ENCODE results near the gene ADGRB3.
"Not testable (repeated sequence)": the region's sequence is repeated elsewhere in the genome, so short reads cannot be mapped to it uniquely, and the experiment has no call there.

DNA sequence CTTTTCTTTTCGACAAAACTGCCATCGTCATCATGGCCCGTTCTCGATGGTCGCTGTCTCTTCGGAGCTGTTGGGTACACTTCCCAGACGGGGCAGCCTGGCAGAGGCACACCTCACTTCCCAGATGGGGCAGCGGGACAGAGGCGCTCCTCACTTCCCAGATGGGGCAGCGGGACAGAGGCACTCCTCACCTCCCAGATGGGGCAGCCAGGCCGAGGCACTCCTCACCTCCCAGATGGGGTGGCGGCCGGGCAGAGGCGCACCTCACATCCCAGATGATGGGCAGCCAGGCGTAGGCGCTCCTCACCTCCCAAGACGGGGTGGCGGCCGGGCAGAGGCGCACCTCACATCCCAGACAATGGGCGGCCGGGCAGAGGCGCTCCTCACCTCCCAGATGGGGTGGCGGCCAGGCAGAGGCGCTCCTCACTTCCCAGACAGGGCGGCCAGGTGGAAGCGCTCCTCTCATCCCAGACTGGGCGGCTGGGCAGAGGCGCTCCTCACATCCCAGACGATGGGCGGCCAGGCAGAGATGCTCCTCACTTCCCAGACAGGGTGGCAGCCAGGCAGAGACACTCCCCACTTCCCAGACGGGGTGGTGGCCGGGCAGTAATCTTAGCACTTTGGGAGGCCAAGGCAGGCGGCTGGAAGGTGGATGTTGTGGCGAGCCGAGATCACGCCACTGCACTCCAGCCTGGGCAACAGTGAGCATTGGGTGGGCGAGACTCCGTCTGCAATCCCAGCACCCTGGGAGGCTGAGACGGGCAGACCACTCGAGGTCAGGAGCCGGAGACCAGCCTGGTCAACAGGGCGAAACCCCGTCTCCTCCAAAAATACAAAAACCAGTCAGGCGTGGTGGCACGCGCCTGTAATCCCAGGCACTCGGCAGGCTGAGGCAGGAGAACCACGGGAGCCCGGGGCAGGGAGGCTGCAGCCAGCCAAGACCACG lies 486.7 kb downstream of the ADGRB3 start:
- not testable (repeated sequence) for TF ChIP-seq EZH2 (IDR thresholded peaks at IDR 0.05; ENCODE audit: borderline replicate concordance, low read depth, low read length, severe bottlenecking); POLR2A (IDR thresholded peaks at IDR 0.05; ENCODE audit: low read depth, low read length); POLR2AphosphoS5 (IDR thresholded peaks at IDR 0.05; ENCODE audit: insufficient read depth, low read depth, low read length); FOS (IDR thresholded peaks at IDR 0.05; ENCODE audit: borderline replicate concordance, insufficient read depth, low read length); MYC (IDR thresholded peaks at IDR 0.05; ENCODE audit: low read depth, low read length); GATA2 (IDR thresholded peaks at IDR 0.05; ENCODE audit: insufficient read depth, insufficient read length, low read depth, low read length); JUN (IDR thresholded peaks at IDR 0.05; ENCODE audit: borderline replicate concordance, insufficient read depth, insufficient read length, low read depth)
- TF ChIP-seq, protein P1, sequence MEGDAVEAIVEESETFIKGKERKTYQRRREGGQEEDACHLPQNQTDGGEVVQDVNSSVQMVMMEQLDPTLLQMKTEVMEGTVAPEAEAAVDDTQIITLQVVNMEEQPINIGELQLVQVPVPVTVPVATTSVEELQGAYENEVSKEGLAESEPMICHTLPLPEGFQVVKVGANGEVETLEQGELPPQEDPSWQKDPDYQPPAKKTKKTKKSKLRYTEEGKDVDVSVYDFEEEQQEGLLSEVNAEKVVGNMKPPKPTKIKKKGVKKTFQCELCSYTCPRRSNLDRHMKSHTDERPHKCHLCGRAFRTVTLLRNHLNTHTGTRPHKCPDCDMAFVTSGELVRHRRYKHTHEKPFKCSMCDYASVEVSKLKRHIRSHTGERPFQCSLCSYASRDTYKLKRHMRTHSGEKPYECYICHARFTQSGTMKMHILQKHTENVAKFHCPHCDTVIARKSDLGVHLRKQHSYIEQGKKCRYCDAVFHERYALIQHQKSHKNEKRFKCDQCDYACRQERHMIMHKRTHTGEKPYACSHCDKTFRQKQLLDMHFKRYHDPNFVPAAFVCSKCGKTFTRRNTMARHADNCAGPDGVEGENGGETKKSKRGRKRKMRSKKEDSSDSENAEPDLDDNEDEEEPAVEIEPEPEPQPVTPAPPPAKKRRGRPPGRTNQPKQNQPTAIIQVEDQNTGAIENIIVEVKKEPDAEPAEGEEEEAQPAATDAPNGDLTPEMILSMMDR (IDR thresholded peaks at IDR 0.05; ENCODE audit: extremely low read depth in 1 of 2, insufficient read depth in 1 of 2, low read depth in 1 of 2, low read length in 2 of 2): not testable (repeated sequence)
- TF ChIP-seq, protein P2, sequence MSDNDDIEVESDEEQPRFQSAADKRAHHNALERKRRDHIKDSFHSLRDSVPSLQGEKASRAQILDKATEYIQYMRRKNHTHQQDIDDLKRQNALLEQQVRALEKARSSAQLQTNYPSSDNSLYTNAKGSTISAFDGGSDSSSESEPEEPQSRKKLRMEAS (IDR thresholded peaks at IDR 0.05; ENCODE audit: insufficient read depth, insufficient read length): not testable (repeated sequence)
